Stimulated activated CD8-positive, alpha-beta memory T cell treated with anti-CD3 and anti-CD28 coated beads, Interleukin-15, amount 100 ng/mL, for 24 hours (primary cell): Measurements from ENCODE around the gene SYNC.

Source experiments
- DNase-seq: peaks from one replicate; pipeline ENCODE4 v3.0.0-alpha.2; 2020; ENCODE audit warnings: low read depth

The SYNC gene

DNA sequence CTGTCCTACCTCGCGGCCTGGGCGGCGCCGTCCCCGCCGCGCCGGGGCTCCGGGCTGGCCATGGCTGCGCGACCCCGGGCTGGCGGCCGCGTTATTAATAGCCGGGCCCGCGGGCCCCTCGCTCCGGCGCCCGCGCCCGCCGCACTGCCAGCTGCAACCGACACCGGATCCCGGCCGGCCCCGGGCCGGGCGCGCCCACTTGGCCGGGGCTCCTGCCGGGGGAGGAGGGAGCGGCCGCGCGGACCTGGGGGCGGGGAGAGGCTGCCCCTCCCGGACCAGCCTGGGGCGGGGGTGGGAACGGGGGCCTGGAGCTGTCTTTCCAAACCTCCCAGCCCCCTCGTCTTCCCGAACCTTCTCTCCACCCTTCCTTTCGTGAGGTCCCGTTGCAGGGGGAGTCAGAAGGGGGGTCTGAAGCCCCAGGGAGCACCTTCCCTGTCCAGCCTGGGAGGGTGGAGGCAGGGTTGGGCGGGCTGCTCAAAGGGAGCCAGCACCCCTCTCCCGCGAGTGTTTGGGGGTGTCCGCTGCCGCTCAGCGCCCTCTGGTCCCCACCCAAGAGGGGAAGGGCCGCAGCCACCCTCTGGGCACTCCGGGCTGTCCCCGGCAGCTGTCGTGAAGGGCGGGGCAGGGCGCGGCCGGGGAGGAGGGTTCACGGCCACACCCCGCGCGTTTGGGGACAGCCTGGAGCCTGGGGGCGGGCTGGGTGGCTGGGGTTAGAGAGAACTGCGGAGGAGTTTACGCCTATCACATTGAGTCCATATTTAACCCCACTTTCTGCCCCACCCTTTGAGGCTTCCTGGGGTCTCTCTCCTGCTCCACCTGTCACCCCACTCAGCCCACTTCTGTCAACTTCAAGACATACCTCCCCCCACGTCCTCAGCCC lies at the start of gene SYNC:
Gene SYNC (minus strand): TSS at position 172 of the 880 bp plus-strand sequence. CDS start 110 bp downstream, at position 62.
- DNase-seq: no peak

DNA sequence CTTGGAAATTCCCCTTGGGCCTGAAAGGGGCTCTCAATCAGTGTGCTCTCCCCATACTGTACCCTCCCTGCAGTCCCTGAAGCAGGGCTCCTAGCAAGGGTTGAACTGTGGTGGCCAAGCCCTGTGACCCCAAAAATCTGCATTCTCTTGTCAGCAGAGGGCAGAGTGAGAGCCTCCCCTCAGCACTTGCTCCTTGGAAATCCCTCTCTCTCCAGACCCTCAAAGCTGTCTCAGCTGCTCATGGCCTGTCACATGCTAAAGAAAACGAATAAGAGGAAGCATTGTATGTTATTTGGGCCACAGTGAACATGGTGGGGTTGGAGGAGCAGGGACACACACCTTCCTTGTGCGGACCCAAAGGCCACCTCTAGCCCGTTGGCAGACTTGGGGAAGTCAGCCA lies 47.2 kb upstream of the SYNC start:
- DNase-seq: no peak

DNA sequence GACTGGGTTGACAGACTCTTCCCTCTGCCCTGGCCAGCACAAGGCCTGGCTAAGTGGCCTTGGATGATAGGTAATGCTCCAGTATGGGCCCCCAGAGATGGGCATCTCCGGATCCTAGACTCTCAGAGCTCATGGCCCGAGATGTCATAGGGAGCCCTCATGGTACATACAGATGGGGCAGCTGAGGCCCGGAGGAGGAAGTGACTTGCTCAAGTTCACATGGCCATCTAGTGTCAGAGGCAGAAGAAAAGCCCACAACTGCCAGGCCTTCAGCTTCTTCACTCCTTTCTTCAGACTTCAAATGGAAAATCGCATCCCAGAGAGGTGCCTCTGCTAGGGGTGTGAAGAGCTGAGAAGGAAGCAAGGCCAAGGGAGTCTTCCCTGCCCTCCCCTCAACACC lies 46.8 kb upstream of the SYNC start:
- DNase-seq: no peak

DNA sequence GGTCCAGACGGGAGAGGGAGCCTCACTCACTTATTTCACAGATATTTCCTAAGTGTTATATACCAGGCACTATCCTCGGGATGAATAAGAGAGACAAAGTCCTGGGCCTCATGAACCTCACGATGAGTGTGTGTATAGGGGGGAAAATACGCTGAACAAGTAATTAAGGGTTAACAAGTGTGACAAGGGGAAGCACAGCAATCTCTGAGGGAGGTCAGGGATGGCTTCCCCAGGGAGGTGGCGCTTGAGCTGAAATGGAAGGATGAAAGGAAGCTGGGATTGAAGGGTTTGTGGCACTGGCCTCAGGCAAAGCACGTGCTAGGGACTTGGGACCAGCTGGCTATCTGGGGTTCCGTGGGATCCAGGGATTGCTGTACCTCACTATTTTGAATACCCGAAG lies 46.4 kb upstream of the SYNC start:
- no peak for DNase-seq

DNA sequence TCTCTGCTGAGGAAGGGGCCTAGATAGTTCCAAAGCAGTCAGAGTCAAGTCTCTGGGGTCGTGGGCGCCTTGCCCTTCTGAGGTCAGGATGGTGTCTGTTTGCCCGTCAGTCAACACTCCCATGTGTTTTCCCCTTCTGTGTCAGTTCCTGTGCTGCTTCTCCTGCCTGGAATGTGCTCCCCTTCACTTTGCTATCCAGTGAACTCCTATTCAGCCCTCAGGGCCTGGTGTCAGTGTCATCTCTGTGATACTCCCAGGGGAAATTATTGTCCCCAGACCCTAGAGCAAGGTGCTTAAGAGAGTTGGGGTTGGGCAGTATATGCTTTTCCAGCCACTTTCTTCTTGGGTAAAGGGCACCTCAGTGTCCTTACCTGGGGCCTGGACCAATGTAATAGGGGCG lies 45.8 kb upstream of the SYNC start:
- no peak for DNase-seq

DNA sequence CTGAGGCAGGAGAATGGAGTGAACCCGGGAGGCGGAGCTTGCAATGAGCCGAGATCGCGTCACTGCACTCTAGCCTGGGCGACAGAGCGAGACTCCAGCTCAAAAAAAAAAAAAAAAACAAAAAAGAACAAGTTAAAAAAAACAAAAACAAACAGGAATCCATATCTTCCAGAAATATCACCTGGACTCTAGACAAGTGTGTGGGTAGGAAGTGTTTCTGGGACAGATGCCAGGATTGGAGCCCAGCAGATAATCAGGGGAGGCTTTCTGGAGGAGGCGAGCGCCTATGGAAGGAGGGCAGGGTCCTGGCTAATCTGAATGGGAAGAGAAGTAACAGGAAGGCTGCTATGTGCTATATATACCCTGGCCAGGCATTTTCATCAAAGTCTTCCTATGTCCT lies 43.6 kb upstream of the SYNC start:
- no peak for DNase-seq

DNA sequence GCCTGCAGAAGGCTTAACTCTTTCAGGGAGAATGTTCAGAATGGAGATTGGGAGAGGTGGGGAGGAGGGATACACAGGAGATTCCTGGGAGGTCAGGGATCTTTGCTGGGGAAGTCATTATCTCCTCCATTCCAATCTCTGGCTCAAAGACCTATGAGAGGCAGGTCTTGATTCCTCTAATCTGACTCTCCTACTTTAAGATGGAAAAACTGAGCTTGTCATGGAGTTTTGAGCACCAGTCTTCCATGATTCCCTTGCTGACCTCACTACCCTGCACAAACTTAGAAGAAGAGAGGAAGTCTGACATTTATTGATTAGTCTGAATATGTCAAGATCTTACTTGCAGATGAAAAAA lies 41.5 kb upstream of the SYNC start:
- no peak for DNase-seq

DNA sequence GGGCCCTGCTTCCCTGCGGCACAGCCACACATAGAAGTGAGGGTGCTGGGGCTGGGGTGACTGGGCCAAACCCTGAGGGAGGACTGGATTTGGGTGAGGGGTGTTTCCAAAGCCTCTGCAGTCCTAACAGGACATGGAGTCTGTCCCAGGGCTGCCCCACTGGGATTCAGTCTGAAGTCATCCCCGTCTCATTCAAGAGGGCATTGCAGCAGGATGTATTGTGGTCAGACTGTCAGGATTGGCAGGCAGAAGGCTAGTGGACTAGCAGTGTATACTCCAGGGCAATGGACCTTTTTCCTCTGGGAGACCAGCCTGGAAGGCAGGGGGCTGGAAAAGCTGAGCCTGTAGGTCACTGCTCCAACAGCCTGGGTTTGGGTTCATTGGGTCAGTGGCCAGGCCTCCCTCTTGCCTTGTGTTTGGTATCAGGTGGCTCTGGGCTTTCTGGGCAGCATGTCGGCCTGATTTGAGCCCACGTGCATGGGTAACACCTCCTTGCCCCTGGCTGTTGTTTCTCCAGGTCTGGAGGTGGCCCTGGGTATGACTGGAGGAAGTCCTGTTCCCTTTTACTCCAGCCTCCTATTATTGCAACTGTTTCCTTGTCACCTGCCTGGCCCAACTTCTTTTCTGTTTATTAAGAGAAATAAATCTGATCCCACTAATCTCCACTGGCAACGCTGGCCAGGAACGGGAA lies 41.0 kb upstream of the SYNC start:
- no peak for DNase-seq

DNA sequence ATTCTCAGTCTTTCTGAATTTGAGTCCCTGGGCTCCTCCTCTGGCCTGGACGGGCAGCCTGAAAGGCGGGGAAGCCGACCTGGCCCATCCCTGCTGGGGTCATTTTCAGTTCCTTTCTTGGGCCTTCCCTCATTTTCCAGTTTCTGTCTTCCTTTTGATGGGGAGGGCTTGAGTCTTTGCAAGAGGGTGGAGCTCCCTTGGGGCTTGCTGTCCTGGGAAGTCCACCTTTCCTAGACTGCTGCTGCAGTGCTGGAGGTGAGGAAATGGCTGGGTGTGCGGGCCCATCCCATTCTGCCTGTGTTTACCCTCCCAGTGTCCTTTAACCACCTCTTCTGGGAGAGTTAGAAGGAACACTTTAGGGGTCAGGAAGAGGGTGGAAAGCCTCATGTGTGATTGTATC lies 40.4 kb upstream of the SYNC start:
- no peak for DNase-seq

DNA sequence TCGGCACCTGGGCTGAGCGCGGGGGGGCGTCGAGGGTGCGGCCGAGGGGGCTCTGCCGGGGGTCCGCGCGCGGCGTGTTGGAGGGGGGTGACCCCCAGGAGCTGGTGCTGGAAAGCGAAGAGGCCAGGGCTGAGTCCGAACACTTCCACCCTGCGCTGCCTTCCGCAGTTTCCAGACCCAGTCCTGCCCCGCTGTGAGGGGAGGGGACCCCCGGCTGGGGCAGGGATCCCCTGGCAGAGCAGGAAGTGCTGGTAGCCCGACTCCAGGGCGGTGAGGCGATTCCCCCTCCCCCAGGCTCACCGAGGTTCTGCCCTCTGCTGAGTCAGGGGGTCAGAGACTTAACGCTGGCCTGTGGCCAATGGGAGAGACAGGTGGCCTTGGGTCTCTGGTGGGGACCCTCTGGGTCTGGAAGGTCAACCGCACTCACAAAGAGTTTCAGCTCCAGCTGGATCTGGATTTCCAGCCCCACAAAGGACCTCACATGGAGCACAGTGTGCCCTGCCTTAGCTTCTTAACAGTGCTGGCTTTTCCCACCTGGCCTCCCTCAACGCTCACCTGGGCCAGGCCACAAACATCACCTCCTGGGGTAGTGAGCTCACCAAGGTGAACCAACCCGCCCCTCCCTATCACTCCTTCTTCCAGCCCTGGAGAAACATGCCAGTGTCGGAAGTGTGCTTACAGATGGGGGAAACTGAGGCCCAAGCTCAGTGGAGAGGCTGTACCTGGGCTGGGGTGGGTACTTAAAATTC lies 39.8 kb upstream of the SYNC start:
- no peak for DNase-seq

DNA sequence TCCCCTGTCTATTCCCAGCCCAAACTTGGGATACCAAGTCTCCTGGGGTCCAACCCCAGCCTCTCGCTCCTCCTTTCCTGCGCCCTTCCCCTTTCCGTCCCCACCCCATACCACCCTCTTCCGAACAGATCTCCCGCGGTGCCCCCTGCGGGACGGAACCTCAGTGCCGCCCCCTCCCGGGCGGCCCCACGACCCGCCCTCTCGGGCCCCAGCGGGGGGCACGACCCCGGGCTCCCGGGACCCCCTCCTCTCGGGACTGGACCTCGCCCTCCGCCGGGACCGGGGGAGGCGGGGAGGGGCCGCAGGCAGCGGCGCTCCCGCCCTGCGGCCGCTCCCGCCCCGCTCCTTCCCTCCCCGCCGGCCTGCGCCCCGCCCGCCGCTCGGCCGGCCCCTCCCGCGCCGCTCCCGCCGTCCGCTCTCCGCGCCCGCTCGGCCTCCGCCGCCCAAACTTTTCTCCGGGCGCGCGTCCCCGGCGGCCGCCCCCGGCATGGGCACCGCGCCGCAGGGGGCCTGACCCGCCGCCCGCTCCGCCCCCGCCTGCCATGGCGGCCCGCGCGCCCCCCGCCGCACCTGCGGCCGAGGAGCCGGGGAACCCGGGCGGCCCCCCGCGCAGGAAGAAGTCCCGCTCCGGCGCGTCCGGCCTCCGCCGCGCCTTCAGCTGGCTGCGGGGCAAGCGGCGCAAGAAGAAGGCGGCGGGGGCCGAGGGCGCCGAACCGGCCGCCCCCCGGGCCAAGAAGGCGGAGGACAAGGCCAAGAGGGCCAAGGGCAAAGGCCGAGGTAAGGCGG lies 39.0 kb upstream of the SYNC start:
- DNase-seq: no peak

DNA sequence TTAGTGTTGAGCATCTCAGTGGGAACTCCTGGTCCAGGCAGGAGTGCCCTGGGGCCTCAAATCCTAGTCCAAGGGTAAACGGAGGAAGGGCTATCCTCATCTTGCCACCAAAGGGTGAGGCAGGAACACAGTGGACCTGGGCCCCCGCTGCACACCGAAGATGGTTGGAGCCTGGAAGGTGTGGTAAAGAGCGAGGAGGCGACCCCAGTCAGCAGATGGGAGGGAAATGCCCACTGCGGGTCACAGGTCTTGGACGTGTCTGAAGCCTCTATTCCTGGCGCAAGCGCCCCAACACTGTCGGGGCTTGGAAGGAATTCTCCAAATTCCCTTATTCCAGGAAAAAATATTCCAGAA lies 38.5 kb upstream of the SYNC start:
- no peak for DNase-seq

DNA sequence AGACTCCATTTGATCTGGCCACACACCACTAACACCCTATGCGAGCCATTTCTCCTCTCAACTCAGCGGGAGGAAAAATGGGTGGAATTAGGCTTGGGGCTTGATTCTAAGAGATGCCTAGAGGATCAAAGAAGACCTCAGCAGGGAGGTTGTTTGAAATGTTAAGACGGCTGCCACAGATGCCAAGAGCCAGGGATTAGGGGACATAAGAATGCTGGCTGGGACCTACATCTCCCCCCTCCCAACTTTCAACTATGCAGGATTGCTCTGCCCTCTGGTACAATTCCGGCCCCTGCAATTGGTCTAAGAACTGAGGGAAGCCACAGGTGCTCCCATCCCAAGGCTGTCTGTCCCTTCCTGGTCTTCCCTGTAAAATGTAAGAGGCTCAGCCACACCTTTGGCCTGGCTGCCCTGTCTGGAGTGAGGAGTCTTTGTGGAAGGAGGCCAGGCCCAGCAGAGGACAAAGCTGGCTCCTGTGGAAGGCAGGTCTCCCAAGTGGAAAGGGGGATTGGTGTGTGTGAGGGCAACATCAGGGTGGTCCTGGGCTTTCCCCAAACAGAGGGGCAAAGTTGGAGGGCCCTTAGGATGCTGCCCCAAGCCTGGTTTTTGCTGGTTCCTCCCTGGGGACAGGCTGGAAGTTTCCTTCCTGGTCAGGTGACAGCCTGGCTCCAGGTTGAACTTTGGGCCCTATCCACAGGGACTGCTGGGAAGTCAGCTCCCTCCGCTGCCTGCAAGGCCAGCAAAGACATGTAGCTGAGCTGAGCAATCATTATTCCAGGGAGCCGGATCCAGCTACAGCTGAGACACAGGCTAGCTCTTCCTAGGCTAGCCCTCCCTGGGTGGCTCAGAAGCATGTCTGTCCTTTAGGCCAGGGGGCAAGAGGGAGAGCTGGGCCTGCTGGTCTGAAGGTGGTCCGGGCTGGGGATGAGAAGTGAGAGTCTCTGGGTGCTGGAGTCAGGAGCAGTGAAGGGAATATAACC lies 34.5 kb upstream of the SYNC start:
- no peak for DNase-seq

DNA sequence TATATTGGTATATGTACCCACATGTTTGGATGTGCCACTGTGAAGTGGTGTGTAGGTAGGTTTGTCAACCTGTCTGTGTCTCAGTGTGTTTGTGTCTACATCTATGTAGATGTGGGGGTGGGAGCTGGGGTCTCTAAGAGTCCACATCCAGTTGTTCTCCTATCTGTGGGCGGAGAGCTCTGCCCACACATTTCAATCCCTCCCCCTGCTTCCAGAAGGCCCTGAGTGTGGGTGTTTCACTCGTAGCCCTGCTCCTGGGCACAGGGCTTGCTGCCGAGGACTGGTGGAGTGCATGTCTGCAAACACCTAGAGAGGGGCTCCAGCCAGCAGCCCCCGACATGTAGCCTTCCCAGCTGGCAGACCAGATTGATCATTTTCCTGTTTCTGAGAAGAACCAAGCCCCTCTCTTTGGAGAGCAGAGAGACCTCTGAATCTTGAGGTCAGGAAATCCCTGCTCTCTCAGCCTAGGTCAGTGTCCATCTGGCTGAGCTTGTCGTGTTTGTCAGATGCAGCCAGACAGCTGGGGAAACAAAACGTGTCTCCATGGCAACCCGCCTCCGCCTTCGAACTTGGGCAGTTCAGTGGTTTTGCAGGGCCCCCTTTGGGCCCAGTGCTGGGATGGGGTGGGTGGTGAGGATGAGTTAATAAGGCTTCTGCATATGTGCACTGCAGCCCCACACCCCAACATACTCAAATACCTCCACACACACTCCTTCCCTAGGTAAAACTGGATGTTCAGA lies 31.2 kb upstream of the SYNC start:
- DNase-seq: no peak

DNA sequence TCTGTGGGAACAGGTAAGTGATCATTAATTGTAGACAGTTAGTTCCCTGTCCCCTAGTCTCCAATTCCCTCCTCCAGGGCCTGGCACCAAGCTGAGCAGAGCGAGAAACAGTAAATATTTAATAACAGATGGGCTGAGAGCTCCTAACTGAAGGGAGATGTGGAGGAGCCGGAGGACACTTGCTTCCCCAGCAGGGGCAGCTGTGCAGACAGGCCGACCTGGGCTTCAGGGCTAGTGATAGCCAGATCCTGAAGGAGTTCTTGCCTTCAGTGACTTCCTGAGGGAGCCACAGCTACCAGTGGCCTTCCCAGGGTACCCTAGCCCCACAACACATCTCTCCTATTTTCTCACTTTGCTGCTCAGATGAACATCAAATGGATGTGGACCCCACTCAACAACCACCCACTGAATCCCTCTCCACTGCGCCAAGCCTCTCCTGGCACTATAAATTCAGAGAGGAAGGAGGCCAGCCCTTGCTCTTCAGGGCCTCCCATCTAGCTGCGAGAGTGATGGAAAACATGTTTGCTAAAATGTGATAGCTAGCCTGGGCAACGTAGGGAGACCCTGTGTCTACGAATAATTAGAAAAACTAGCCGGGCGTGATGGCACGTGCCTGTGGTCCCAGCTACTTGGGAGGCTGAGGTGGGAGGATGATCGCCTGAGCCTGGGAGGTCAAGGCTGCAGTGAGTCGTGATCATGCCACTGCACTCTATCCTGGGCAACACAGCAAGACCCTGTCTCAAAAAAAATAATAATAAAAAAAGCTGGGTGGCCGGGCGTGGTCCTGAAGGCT lies 26.9 kb upstream of the SYNC start:
- DNase-seq: no peak

DNA sequence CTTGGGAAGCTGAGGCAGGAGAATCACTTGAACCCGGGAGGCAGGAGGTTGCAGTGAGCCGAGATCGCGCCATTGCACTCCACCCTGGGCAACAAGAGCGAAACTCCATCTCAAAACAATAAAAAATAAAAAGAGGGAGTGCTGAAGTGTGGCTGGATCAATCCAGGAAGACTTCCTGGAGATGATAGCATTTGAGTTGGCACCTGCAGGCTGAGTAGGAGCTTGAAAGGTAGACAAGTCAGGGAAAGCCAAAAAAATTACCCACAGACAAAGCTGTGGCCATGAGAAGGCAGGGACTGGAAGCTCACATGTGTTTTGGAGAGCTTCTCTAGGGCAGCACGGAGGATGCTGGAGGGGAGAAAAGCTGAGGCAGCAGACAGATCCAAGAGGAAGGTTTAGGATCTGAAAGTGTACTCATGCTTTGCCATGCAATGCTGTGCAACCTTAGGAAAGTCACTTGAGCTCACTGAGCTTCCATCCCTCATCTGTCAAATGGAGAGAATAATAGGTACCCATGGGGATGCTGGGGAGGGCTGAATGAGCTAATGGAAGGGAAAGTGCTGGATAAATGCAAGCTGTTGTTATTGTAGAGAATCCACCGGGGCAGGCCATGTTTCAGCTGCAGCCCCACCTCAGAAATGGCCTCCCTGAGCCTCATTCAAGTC lies 26.0 kb upstream of the SYNC start:
- no peak for DNase-seq

DNA sequence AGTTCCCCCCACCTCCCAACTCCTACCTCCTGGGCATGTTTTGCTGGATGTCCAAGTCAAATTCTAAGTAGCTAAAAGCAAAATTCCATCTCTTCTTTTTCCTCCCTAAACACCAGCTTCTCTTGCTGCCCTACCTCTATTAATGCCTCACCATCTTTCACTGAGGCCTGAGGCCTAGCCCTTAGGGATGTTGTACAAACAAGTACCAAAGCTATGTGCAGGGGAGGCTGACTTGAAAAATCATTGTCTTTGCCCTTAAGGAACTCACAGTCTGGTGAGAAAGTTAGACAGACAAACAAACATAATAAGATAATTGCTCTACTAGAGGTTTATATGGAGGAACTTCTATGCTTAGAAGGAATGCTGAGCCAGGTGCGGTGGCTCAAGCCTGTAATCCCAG lies 25.3 kb upstream of the SYNC start:
- no peak for DNase-seq

DNA sequence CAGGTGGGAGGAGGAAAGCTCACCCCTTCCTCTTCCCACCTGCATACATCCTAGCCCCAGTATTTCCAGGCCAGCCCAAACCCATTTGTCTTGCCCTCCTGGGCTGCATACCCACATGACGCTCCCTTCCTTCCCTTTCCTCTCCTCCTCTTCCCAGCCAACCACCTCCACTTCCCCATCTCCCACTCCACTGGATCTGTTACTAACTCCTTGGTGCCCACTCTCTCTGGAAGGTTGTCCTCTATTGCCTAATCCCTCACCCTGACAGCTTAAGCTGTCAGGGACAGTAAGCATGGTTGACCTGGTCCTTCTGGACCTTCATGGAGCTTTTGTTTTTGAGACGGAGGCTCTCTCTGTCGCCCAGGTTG lies 23.0 kb upstream of the SYNC start:
- DNase-seq: no peak
